ENCODE data around the gene CEP120. TPM values are rescaled to one million over a fixed set of nuclear protein-coding genes. Genes with fewer than 3 reads are reported as not detected.

The CEP120 gene
- total RNA-seq, 1 donor: 24.2 TPM

DNA sequence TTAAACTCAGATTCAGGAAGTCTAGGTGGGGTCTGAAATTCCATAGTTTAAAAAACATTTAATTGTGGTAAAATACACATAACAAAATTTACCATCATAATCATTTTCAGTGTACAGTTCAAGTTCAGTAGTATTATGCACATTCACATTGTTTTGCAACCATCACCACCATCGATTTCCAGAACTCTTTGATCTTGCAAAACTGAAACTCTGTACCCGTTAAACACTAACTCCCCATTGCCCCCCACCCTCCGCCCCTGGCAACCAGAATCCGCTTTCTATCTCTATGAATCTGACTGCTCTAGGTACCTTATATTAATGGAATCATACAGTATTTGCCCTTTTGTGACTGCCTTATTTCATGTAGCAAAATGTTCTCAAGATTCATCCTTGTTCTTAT is 117.5 kb downstream of the CEP120 start:
- TF ChIP-seq, protein P1, sequence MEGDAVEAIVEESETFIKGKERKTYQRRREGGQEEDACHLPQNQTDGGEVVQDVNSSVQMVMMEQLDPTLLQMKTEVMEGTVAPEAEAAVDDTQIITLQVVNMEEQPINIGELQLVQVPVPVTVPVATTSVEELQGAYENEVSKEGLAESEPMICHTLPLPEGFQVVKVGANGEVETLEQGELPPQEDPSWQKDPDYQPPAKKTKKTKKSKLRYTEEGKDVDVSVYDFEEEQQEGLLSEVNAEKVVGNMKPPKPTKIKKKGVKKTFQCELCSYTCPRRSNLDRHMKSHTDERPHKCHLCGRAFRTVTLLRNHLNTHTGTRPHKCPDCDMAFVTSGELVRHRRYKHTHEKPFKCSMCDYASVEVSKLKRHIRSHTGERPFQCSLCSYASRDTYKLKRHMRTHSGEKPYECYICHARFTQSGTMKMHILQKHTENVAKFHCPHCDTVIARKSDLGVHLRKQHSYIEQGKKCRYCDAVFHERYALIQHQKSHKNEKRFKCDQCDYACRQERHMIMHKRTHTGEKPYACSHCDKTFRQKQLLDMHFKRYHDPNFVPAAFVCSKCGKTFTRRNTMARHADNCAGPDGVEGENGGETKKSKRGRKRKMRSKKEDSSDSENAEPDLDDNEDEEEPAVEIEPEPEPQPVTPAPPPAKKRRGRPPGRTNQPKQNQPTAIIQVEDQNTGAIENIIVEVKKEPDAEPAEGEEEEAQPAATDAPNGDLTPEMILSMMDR (IDR thresholded peaks at IDR 0.05; ENCODE audit: extremely low read depth, low read depth, low read length): no peak

DNA sequence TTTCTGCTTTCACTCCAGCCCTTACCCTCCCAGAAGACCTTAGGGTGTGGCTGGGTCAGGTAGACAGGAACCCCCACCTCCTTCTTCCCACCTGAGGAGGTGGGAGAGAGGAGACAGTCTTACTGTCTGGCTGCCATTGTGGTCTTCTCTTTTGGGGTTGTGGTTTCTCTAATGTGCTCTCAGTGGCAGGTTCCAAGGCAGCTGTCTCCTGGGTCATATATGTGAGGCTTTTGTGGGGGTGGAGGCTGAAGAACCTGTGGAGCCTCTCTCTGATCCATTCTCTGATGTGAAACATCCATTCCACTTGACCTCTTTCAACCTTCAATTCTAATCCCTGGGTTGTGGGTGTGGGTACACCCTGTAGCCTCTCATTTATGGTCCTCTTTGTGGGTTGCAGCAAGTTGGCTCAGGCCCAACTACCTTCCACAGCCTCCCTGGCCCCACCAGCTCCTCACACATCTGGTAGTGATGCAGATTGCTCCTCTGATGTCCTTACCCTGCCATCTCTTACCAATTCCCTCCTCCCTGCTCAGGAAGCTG is 118.4 kb downstream of the CEP120 start:
- Histone ChIP-seq H3K4me1 (ENCODE audit: insufficient read depth, low read length) (no peaks in the 10 kb centered on the region), H2AFZ (ENCODE audit: low read length) (no peak overlapping the region), H3K4me2 (ENCODE audit: insufficient read depth, low read length) (no peak overlapping the region), H3K79me2 (ENCODE audit: insufficient read depth, low read length) (no peaks in the 10 kb centered on the region), H3K9me3 (ENCODE audit: low read depth, low read length) (no peaks in the 10 kb centered on the region), H3K27ac (ENCODE audit: low read depth, low read length) (no peak overlapping the region), H3K36me3 (ENCODE audit: insufficient read depth, low read length) (no peaks in the 10 kb centered on the region), H4K20me1 (ENCODE audit: insufficient read depth, low read length) (no peaks in the 10 kb centered on the region), H3K4me3 (ENCODE audit: insufficient read depth, low read length) (no peak overlapping the region), H3K27me3 (ENCODE audit: insufficient read depth, low read length) (no peaks in the 10 kb centered on the region)
- TF ChIP-seq, protein P1 (IDR thresholded peaks at IDR 0.05; ENCODE audit: extremely low read depth, low read depth, low read length): no peak
- DNase-seq (ENCODE audit: insufficient read length, low spot score, missing footprints): no peak

More for the DNA sequence above, 117.5 kb downstream of the CEP120 start:
- no peaks in the 10 kb centered on the region for H3K79me2 ChIP-seq (ENCODE audit: insufficient read depth, low read length)
- no peak overlapping the region for H3K27ac ChIP-seq (ENCODE audit: low read depth, low read length)
- H2AFZ ChIP-seq (ENCODE audit: low read length): no peak overlapping the region
- no peak overlapping the region for H3K4me2 ChIP-seq (ENCODE audit: insufficient read depth, low read length)
- no peaks in the 10 kb centered on the region for H3K4me1 ChIP-seq (ENCODE audit: insufficient read depth, low read length)
- H3K27me3 ChIP-seq (ENCODE audit: insufficient read depth, low read length): no peaks in the 10 kb centered on the region
- H3K36me3 ChIP-seq (ENCODE audit: insufficient read depth, low read length): no peaks in the 10 kb centered on the region
- H3K4me3 ChIP-seq (ENCODE audit: insufficient read depth, low read length): no peak overlapping the region
- no peaks in the 10 kb centered on the region for H4K20me1 ChIP-seq (ENCODE audit: insufficient read depth, low read length)
- no peaks in the 10 kb centered on the region for H3K9me3 ChIP-seq (ENCODE audit: low read depth, low read length)
- DNase-seq (ENCODE audit: insufficient read length, low spot score, missing footprints): no peak

DNA sequence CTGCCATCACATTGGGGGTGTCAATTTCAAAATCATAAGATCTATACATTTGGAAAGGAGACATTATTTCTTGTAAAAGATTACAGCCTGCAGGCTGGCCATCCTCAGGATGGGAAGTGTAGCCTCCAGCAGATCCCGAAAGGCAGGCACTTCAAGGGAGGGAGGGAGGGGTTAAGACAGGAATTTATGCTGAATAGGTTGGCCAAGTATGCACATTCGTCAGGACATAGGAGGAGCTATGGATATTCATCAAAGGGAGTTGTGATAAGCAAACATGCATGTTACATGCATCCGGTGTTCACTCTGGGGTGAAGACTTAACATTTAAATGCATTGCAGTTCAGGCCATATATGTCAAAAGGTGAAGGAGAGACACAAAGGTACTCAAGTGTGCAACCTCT is 119.4 kb downstream of the CEP120 start:
- Histone ChIP-seq H2AFZ (ENCODE audit: low read length) (no peak overlapping the region), H3K9me3 (ENCODE audit: low read depth, low read length) (no peaks in the 10 kb centered on the region), H3K4me2 (ENCODE audit: insufficient read depth, low read length) (no peak overlapping the region), H3K4me1 (ENCODE audit: insufficient read depth, low read length) (no peaks in the 10 kb centered on the region), H3K27ac (ENCODE audit: low read depth, low read length) (no peak overlapping the region), H4K20me1 (ENCODE audit: insufficient read depth, low read length) (no peaks in the 10 kb centered on the region), H3K36me3 (ENCODE audit: insufficient read depth, low read length) (no peaks in the 10 kb centered on the region), H3K79me2 (ENCODE audit: insufficient read depth, low read length) (no peaks in the 10 kb centered on the region), H3K4me3 (ENCODE audit: insufficient read depth, low read length) (no peak overlapping the region), H3K27me3 (ENCODE audit: insufficient read depth, low read length) (no peaks in the 10 kb centered on the region)
- no peak for DNase-seq (ENCODE audit: insufficient read length, low spot score, missing footprints)
- TF ChIP-seq, protein P1 (IDR thresholded peaks at IDR 0.05; ENCODE audit: extremely low read depth, low read depth, low read length): no peak

DNA sequence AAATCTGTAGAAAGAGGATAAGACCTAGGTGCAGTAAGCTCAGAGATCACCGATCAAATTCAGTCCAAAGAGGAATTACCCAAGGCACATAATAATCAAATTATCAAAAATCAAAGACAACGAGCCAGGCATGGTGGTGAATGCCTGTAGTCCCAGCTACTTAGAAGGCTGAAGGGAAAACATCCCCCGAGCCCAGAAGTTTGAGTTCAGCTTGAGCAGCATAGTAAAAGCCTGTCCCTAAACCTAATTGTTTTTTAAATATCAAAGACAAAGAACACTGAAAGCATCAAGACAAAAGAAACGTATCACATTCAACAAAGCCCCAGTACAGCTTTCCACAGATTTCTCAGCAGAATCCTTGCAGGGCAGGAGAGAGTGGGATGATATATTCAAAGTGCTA is 122.9 kb downstream of the CEP120 start:
- H3K4me3 ChIP-seq (ENCODE audit: insufficient read depth, low read length): no peak overlapping the region
- H3K4me1 ChIP-seq (ENCODE audit: insufficient read depth, low read length): no peaks in the 10 kb centered on the region
- H2AFZ ChIP-seq (ENCODE audit: low read length): no peak overlapping the region
- TF ChIP-seq, protein P1 (IDR thresholded peaks at IDR 0.05; ENCODE audit: extremely low read depth, low read depth, low read length): no peak
- H3K4me2 ChIP-seq (ENCODE audit: insufficient read depth, low read length): no peak overlapping the region
- no peaks in the 10 kb centered on the region for H4K20me1 ChIP-seq (ENCODE audit: insufficient read depth, low read length)
- H3K79me2 ChIP-seq (ENCODE audit: insufficient read depth, low read length): no peaks in the 10 kb centered on the region
- no peak overlapping the region for H3K27ac ChIP-seq (ENCODE audit: low read depth, low read length)
- H3K36me3 ChIP-seq (ENCODE audit: insufficient read depth, low read length): no peaks in the 10 kb centered on the region
- no peak for DNase-seq (ENCODE audit: insufficient read length, low spot score, missing footprints)
- H3K27me3 ChIP-seq (ENCODE audit: insufficient read depth, low read length): no peaks in the 10 kb centered on the region
- no peaks in the 10 kb centered on the region for H3K9me3 ChIP-seq (ENCODE audit: low read depth, low read length)

Data from osteoblast (primary cell).